Measurements from ENCODE around the gene TDRD12.

The TDRD12 gene

GRCh38 chr19:32868206-32868950 lies 148.8 kb downstream of the TDRD12 start:
- no peak for TF ChIP-seq CTCF (IDR thresholded peaks at IDR 0.05; ENCODE audit: borderline replicate concordance, insufficient read depth, low read depth, low read length)
- H3K4me3 ChIP-seq (ENCODE audit: low read depth, low read length), result no peak overlapping the region

DNA sequence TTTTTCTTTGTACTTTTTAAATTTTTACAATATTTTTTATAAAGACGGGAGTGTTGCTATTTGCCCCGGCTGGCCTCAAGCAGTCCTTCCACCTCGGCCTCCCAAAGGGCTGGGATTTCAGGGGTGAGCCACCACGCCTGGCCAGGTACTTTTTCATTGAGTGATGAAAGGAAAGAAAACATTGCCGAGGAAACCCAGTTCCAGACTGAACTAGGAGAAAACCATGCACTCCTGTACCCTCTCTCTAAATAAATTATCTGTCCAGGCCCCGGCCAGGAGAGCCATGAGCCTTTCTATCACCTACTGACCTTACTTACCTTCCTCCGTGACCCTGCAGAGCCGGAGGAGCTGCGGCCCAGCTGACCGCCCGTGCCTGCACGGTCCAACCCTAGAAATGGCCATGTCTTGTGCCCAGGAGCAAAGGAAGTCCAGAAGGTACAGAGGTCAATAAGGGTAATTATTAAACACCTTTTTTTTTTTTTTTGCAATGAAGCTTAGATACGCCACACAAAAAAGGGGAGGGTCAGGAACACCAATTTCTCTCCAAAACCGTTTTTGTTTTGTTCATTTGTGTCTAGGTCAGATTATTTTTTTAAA lies 149.9 kb downstream of the TDRD12 start, which contains the start of gene SLC7A9:
SLC7A9 (minus strand) TSS at position 399 of the 597 bp plus-strand sequence. CDS start 1,233 bp downstream, outside the sequence.
- no peak within 1 kb of the TSS for H3K4me3 ChIP-seq (ENCODE audit: low read depth, low read length)
- TF ChIP-seq CTCF (IDR thresholded peaks at IDR 0.05; ENCODE audit: borderline replicate concordance, insufficient read depth, low read depth, low read length), result no peak

GRCh38 chr19:32869966-32870573 lies 150.5 kb downstream of the TDRD12 start:
- TF ChIP-seq CTCF (IDR thresholded peaks at IDR 0.05; ENCODE audit: borderline replicate concordance, insufficient read depth, low read depth, low read length), result no peak
- H3K4me3 ChIP-seq (ENCODE audit: low read depth, low read length), result no peak overlapping the region

DNA sequence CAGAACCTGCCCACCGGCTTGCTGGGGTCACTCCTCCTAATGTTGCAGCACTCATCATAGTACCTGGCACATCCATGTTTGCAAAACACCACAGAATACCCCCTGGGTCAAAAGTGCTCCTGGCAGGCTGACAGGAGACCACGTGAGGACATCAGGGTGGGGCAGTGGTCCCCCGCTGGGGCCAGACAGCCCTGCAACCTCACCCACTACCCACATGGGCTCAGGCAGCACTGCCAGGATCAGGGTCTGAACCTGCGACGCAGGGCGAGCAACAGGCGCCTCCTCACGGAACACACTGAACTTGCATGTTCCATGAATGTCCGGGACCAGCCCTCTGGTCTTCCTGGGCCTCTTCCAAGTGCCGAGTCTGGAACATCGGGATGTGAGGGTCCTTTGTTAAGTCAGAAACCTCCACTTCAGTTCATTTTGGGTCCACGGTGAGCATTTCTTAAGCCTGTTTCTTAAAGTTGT lies 151.4 kb downstream of the TDRD12 start:
- no peak for TF ChIP-seq CTCF (IDR thresholded peaks at IDR 0.05; ENCODE audit: borderline replicate concordance, insufficient read depth, low read depth, low read length)
- no peak overlapping the region for H3K4me3 ChIP-seq (ENCODE audit: low read depth, low read length)

DNA sequence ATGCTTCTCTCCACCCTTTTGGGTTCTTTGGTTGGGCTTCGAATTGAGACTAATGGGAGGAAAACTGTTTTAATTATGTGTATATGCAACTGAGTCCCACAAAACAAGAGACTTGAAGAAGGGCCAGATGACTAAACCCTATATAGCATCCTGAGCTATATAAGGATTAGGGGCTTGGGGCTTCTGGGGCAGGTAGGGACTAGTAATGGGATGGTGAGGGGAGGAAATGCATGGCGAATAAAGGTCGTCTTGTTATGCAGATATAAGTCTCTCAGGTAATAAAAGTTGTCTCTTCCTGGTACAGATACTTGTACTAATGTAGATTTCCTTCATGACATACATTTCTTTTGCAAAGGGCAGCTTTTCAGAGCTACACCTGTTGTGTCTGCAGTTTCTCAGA lies 152.8 kb downstream of the TDRD12 start:
- TF ChIP-seq CTCF (IDR thresholded peaks at IDR 0.05; ENCODE audit: borderline replicate concordance, insufficient read depth, low read depth, low read length), result no peak
- H3K4me3 ChIP-seq (ENCODE audit: low read depth, low read length), result no peak overlapping the region

DNA sequence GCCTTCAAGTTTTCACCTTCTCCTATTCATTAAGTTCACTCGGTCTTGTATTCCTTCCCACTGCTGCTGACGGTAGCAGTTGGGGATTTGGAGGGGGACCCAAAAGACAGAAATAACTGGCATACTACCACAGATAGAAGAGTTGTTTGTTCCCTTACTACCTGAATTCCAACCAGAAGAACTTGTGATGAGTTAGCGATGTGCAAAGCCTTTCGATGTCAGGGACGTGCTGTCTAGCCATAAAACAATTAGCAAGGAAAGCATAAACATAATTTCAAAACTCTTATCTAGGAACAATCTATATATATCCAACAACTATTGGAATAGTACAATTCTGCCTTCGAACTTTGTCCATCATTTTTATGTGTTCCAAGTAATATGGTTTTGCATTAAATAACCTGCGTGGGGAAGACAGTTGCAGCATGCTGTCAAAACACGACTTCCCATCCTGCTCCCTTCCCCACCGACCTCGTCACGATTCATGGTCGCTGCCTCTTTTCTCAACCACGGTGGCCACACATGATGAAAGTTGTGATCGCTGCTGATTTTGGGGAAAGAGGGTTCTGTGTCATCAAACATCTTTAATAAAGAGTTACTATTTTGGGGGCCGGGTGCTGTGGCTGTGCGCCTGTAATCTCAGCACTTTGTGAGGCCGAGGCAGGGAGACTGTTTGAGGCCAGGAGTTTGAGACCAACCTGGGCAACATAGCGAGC lies 153.8 kb downstream of the TDRD12 start:
- H3K4me3 ChIP-seq (ENCODE audit: low read depth, low read length), result no peak overlapping the region
- no peak for TF ChIP-seq CTCF (IDR thresholded peaks at IDR 0.05; ENCODE audit: borderline replicate concordance, insufficient read depth, low read depth, low read length)

All from GM12875 (cell line).